NCI-H526 treated with DMSO at 0.1 percent for 48 hours (cell line): ENCODE data around the gene SET.
"Not testable (repeated sequence)": the region's sequence is repeated elsewhere in the genome, so short reads cannot be mapped to it uniquely, and the experiment has no call there.

Experiments used
- DNase-seq: peaks from one replicate; lab custom pipeline; 2025; lab: John Stamatoyannopoulos, UW

The SET gene

DNA sequence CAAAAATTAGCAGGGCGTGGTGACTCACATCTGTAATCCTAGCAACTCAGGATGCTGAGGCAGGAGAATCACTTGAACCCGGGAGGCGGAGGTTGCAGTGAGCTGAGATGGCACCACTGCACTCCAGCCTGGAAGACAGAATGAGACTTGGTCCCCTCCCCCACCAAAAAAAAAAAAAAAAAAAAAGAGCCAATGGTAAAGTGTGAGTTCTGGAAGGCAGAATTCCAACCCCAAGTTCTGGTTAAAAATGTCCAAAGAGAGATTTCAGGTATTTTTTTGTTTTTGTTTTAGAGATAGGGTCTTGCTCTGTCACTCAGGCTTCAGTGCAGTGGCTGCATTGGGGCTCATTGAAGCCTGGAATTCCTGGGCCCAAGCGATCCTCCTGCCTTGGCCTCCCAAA lies 1.6 kb upstream of the SET start:
- no peak for DNase-seq

GRCh38 chr9:128689293-128689774 lies 312 bp downstream of the SET start:
- DNase-seq: peak; percentile 6

- DNase-seq: peak; percentile 3
Measured at GRCh38 chr9:128689820-128690683, 1.0 kb downstream of the SET start.

DNA sequence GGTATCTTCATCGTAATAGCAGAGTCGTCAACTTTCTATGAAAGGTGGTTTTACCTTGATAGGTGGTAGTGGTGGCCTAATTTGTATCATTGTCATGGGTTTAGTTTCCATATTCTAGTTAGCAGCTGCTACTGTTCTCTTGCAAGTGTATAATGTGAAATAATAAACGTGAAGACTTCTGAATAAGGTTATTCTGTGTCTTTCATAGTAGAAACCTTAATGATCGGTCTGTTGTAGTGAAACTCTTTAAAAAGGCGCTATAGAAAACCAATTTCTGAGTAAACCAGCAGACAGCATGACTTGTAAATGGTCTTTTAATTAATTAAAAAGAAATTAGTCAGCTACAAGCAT lies 1.6 kb downstream of the SET start:
- no peak for DNase-seq

DNA sequence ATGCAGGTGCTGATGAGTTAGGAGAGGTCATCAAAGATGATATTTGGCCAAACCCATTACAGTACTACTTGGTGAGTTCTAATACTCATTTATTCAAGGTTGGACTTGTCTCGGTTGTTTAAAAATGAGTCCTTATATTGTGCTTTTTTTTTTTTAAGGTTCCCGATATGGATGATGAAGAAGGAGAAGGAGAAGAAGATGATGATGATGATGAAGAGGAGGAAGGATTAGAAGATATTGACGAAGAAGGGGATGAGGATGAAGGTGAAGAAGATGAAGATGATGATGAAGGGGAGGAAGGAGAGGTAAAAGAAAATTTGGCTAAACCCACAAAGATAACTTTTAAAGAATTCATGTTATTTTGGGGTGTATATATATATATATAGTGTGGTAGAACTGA lies 4.7 kb downstream of the SET start:
- DNase-seq: not testable (repeated sequence)

GRCh38 chr9:128694344-128694743 lies 5.3 kb downstream of the SET start:
- no peak for DNase-seq

DNA sequence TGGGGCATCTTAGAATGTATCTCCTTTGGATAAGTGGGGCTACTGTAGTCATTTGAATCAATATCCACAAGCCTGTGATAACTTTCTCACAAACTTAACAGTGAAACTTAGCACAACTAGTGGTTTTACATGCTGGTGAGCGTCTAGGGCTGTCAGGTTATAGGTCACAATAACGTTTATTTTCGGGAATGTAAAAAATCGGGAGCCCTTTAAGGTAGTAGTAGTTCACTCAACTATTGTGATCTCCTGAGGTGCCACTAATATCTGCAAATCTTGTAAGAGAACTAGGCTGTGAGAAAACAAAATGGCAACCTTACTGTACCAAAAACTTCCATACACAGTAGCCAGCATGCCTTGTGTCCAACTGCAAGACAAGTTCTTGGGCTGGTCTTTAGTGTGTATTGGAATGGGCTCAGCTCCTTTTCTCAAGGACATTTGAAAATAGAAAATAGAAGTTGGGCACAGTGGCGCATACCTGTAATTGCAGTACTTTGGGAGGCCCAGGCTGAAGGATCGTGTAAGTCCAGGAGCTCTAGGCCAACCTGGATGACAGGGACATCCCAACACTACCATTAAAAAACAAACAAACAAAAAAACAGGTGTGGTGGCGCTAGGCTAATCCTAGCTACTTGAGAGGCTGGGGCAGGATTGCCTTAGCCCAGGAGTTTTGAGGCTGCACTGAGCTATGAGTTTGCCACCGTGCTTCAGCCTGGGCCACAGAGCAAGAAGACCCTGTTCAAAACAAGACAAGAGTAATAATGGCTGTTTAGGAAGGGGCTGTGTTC lies 8.1 kb downstream of the SET start:
- no peak for DNase-seq

DNA sequence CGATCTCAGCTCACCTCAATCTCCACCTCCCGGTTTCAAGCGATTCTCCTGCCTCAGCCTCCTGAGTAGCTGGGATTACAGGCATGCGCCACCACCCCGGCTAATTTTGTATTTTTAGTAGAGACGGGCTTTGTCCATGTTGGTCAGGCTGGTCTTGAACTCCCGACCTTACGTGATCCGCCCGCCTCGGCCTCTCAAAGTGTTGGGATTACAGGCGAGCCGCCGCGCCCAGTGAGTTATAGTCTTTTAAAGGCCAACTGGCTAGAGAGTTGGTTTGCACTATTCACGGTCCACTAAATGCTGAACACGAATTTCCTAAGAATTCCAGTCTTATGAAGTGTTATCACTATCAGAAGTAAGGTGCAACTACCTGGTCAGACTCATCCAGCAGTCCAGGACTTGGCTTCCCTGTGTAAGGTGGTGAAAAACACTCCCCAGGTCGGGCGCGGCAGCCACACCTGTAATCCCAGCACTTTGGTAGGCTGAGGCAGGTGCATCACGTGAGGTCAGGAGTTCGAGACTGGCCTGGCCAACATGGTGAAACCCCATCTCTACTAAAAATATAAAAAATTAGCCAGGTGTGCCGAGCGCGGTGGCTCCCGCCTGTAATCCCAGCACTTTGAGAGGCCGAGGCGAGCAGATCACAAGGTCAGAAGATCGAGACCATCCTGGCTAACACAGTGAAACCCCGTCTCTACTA lies 10.2 kb downstream of the SET start:
- DNase-seq: not testable (repeated sequence)

- DNase-seq: no peak
Measured at GRCh38 chr9:128701227-128701854, 12.3 kb downstream of the SET start.

GRCh38 chr9:128702445-128702948 lies 13.5 kb downstream of the SET start, which contains the start of gene PKN3:
PKN3 (plus strand) TSS chr9:128702503; CDS start chr9:128702916, 413 bp downstream.
- DNase-seq: peak; percentile 64

DNA sequence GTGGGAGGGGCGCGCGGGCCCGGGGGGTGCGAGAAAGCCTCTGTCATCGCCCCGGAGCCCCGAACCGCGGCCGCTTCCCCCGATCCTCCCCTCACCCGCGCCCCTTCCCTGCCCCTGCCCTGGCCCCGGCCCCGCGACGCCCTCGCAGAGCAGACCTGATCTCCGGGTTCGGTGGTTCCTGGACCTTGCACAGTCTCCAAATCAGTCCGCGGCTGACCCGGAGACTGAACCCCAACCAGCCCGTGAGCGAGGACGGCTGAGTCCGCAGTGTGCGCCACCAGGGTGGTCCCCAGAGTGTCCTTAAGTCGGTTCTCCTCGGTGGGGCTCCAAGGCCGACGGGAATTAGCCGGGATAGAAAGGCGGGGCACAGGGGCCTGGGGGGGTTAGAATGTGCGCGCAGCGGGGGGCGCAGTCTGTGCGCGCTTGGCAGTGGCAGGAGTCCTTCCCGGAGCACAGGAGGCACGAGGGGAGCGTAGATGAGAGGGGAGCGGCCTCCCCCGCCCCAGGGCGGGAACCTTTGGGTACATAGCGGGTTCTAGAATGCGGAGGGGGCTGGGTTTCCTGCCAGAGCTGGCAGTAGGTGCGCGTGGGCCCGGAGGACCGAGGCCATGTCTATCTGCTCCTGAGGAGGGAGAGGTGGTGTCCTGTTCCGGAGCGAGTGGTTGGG lies 14.1 kb downstream of the SET start:
- DNase-seq: no peak

GRCh38 chr9:128703616-128704355 lies 14.8 kb downstream of the SET start:
- no peak for DNase-seq

DNA sequence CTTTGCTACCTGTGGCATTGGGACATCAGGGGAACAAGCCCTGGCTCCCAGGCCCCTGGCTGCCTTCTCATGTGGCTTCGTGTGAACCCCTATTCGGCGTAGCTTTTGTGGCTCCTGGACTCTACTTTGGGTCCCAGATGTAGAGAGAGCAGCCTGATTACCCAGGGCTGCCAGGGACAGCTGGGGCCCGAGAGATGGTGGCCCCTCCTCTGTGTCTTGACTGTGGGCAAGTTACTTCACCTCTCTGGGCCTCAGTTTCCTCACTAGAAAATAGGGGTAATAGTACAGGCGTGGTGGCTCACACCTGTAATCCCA lies 15.3 kb downstream of the SET start:
- DNase-seq: no peak

DNA sequence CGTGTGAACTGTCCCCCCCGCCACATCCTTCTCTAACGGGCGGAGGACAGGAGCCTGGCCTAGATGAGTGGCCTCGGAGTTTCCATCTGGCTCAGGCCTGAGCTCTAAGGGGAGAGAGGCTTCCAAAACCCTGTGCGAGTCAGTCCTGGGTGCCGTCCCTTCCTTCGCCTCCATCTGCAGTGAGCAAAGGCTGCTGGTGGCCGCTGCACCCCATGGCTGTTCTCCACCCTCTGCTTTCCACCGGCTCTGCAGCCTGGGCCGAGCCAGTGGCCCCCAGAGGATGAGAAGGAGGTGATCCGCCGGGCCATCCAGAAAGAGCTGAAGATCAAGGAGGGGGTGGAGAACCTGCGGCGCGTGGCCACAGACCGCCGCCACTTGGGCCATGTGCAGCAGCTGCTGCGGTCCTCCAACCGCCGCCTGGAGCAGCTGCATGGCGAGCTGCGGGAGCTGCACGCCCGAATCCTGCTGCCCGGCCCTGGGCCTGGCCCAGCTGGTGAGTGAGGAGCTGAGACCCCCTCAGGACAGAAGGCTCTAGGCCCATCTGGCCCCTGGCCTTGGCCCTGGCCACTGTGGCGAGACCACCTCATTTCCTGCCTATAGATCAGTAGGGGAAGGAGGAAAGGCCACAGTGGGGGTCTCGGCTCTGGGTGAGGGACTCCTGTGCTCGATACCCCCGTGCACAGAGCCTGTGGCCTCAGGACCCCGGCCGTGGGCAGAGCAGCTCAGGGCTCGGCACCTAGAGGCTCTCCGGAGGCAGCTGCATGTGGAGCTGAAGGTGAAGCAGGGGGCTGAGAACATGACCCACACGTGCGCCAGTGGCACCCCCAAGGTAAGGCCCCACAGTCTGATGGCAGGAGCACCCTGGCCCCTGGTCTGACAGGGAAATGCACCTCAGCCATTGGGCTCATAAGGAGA lies 16.3 kb downstream of the SET start:
- DNase-seq: no peak

- no peak for DNase-seq
Measured at GRCh38 chr9:128706045-128706444, 17.0 kb downstream of the SET start.

DNA sequence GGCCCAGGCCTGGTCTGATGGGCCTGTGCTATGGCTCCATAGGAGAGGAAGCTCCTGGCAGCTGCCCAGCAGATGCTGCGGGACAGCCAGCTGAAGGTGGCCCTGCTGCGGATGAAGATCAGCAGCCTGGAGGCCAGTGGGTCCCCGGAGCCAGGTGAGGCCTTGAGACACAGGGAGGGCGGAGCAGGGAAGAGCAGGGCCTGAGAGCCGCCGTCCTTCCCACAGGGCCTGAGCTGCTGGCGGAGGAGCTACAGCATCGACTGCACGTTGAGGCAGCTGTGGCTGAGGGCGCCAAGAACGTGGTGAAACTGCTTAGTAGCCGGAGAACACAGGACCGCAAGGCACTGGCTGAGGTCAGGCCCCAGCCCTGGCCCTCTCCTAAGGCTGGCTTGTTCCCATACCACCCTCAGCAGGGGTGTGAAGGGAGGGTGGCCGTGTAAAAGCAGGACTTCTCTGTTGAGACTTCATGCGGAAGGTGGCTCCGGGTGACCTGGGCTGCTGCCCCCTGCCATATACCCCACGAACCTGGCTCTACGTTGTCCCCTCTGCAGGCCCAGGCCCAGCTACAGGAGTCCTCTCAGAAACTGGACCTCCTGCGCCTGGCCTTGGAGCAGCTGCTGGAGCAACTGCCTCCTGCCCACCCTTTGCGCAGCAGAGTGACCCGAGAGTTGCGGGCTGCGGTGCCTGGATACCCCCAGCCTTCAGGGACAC lies 17.8 kb downstream of the SET start:
- DNase-seq: no peak

GRCh38 chr9:128707446-128707845 lies 18.4 kb downstream of the SET start:
- no peak for DNase-seq

- DNase-seq: no peak
Measured at GRCh38 chr9:128712451-128713410, 23.7 kb downstream of the SET start.
